ENCODE data around the gene RHBDF2.
A peak's percentile ranks its signal among the peaks of the same experiment; 100 is the strongest.

The RHBDF2 gene

DNA sequence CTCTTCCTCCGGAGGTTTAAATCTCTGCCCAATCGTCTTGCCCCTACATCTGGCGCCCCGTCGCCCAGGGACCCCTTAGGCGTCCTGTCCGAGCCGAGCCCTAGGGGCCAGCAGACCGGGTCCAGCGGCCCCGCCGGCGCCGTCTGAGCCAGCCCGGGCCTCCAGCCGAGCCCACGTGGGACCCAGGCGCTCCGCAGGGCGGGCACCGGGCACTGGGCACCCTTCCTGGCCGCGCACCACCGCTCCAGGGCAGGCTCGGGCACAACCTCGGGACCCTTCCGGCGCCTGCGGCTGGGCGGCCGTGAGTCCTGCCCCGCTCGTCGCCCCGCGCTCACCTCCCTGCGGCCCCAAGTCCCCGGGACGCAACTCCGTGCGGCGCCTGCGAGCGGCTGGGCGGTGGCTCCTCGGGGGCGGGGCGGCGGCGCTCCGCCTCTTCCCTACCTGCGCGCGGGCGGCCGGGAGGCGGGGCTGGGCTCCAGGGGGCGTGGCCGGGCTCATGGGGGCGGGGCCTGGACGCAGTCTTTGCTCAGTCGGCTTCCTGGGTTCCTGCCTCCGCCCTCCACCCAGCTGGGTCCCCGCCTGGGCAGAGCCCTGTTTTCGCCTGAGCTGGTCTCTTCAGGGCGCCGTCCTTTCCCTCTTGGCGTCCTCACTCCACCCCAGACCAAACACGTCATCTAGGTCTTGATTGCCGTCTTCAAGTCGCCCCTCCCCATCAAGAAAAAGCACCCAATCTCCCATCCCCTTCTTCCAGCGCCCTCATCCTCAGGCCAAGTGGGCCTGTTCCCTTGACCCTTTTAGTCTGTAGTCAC lies at the start of gene RHBDF2:
RHBDF2 (minus strand) TSS at position 406 of the 809 bp plus-strand sequence. CDS start 19,899 bp downstream, outside the sequence.
- DNase-seq (ENCODE audit: low spot score), result peak; percentile 91

DNA sequence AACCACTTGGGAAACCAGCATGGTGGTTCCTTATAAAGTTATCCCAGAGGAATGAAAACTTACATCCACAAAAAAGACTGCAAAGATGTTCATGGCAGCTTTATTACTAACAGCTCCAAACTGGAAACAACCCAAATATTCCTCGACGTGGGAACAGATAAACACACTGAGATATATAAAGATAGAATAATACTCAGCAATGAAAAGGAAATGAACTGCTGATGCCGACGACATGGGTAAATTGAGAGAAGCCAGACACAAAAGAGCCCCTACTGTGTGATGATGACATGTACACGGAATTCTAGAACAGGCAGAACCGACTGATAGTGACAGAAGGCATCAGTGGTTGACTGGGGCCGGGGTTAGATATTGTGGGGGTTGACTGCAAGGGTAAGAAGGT lies 48.3 kb upstream of the RHBDF2 start:
- no peak for DNase-seq (ENCODE audit: low spot score)

DNA sequence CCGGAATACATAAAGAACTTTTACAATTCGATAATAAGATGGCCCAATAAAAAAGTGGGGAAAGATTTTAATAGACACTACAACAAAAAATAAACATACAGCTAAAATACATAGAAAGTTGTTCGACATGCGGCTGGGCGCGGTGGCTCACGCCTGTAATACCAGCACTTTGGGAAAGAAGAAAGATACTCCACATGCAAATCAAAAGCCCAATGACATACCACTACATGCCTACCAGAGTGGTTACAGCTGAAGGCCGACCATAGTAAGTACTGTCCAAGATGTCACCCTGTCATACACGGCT lies 47.9 kb upstream of the RHBDF2 start:
- DNase-seq (ENCODE audit: low spot score), result no peak

DNA sequence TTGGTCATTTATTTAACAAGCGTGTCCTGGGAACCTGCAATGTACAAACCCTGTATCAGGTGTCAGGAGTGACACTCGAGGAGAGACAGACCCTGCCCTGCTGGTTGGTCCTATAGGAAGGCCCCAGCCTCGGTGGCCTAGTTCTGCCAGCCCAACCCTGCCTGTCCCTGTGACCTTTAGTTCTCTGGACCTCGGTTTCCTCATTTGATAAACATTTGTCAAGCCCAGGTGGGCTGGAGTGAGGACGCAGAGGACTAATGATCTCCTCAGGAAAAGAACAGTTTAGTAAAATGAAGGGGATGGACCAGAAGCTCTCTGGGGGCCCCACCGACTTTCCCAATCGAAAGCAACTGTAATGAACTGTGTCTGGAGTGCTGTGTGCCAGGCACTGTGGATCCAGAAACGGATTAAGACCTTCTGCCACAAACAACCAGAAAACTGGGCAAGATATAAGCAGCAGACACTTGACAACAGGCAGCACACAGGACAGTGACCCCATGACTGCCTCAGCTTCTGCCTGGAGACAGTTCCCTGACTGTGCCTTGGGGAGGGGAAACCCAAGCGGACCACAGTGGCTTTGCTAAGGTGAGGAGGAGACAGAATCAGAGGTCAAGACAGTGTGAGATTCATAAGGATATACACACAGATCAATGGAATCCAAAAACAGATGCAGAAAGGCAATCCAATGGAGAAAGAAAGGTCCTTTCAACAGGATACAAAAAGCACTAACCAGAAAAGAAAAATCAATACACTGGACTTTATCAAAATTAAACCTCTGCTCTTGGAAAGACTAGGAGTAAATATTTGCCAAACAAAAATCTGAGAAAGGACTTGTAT lies 47.4 kb upstream of the RHBDF2 start:
- DNase-seq (ENCODE audit: low spot score), result no peak

DNA sequence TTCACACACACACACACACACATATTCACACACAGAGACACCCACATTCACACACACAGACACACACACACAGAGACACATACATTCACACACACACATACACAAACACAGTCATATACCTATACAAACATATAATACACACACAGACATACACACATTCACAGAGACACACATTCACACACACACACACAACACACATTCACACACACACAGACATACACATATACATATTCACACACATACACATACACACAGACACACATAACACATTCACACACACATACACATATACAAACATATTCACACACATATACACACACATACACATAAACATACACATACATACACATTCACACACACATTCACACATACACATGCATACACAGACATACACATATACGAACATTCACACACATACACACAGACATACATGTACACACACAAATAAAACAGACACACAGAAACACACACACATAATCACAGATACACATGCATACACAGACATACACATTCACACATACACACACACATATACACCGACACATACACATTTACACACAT lies 46.5 kb upstream of the RHBDF2 start:
- DNase-seq (ENCODE audit: low spot score), result no peak

DNA sequence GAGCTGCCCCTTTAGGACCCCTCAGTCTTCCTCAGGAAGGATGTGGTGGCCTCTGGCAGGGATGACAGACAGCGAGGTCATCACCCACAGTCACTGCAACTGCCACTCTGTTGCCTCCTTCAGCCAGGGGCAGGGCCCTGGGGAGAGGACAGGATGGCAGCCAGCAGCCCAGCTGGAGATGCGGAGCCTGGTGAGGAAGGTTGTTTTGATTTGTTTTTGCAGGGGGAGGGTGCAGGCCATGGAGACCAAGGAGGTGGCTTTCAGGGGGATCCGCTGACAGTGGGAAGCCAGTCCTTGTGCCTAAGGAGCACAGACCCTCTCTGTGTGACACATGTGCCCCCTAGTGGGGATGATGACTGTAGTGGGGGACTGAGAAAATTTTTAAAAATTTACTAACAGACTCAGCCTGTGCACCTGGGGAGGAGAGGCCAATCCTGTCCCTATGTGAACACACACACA lies 46.0 kb upstream of the RHBDF2 start:
- DNase-seq (ENCODE audit: low spot score), result peak; percentile 67

DNA sequence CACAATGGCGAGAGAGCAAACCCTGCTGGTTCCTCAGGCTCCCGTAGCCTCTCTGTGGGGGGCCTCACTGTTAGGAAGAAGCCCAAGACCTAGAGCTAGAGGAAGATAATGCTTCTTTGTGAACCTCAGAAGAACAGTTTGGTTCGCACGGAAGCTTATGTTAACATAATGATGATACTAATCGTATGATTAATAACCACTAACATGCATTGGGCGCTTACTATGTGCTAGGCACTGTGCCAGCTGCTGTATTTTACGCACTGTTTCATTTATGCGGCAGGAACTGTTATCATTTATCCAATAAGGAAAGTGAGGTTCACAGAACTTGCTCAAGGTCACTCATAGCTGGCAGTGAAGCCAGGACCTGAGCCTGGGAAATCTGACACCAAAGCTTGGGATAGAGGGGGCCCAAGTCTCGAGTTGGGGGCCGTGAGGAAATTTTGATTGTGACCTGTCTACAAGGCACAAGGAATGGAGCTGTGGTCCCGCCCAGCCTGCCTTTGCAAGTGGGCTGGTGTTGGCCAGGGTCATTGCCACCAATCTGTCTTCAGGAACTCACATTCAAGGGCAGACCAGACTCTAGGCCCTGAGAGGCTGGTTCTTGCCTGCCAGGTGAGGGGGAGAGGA lies 45.4 kb upstream of the RHBDF2 start:
- DNase-seq (ENCODE audit: low spot score), result no peak

DNA sequence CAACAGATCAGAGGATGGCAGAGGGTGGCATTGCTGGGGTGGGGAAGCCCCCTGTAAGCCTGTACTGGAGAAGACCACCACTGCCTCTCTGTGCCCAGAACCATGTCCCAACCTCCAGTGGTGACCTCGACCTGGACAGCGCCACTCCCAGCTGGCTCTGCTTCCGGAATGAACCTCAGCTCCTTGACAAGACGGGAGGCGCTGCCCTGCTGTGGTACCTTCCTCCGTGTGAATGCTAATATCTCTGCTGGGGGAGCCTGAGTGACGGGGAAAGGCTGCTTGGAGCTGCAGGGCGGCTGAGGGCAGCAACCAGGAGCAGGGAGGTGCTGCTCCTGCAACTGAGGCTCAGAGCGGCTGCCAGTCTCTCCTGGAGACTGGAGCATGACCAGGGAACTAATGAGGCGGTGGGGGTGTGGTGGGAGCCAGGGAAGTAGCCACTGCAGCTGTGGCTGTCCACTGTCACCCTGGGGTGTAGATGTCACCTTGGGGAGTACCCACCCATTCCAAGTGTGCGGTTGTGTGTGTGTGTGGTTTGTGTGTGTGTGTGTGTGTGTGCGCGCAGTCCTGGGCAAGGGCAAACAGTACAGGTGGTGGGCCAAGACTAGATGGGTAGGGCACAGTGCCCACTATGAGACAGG lies 44.8 kb upstream of the RHBDF2 start:
- no peak for DNase-seq (ENCODE audit: low spot score)

DNA sequence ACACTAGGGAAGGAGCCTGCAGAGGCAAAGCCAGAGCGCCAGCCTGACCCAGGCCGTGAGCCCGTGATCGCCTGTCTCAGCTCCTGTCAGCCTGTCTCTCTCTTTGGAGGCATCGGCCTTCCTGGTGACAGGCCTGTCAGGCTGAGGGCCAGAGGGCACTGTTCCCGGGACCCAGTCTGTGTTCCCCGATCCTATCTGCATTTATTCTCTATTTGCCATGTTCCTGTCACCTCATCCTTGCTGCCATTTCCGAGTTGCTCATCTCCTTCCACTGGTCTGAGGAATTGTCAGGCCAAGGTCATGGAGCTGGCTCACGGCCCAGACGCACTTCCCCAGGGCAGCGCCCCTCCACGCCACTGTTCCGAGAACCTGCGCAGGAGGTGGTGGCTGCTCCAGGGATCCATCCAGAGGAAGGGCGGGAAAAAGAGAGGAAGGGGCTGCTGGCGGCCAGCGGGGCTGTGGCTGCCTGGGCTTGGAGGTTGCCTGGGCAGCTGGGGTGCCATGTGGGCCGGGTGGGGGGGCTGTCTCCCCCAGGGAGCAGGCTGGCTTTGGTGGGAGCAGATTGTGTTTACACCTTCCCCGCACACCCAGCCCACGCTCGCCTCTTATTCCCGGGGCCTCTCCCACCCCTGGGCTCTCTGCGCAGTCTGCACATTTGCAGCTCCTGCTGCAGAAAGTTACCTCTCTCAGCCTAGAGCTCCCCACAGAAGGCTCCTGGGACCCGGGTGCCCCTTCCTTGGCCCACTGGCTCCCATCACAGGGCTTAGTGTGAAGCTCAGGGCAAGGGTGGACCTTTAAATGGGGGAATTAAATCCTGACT lies 43.5 kb upstream of the RHBDF2 start:
- DNase-seq (ENCODE audit: low spot score), result no peak

DNA sequence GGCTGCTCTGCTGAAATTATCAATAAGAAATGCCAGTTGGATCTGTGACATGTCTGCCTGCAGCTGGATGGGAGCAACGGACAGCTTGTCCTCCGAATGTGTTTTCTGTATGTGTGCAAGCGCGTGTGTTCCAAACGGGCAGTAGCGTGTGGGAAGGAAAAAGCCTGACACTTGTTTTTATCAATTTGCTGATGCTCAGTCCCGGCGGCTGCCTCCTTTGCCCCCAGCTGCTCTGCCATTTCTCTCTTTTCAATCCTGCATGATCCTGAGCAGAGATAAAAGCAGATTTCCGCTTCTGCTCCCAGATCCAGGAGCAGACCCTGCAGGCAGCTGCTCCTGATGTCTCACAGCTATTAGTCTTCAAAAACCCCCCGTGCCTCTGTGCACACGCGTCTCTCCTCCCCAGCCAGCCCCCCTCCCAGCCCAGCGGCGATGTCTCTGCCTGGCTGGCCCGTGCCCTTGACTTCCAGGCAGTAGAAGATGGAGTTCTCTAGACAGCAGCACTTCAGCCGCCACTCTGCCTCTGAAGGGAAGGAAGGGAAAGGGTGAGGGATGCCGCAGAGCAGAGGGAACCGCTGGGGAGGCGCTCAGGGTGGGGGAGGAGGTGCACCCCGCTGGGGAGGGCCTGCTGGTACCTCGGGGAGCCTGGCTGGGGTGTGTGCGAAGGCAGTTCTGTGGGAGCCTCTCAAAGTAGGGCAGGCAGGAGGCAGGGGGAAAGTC lies 42.8 kb upstream of the RHBDF2 start:
- no peak for DNase-seq (ENCODE audit: low spot score)

DNA sequence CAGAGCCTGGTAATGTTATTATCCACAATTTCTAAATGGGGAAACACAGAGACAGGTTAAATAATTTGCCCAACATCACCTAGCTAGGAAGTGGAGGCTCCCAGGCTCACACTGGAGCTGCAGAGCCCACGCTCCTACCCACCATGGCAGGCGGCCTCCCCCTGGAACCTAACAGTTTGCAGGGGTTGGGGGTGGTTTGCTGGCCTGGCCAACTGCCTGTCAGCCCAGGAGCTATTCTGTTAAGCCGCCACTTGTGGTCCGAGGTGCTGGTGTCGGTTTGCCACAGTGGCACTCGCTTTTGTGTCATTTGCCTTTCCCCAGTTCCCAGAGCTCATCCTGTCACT lies 42.2 kb upstream of the RHBDF2 start:
- DNase-seq (ENCODE audit: low spot score), result no peak

DNA sequence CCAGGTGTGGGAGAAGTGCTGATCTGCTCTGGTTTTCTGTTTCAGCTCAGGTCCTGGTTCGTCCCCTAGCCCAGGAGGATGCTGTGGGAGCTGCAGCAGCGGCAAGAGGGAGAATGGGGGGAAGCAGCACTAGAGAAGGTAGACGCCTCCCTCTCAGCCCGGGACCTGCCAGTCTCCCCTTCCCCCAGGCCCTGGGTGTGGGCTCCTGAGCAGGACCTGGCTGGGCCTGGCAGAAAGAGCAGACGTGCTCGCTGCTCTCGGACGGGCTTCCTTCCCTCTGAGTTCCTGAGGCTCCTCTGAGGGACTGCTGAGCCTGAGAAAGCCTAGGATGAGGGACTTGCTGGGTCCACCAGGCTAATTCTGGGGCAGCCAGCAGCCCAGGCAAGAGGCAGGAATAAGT lies 41.8 kb upstream of the RHBDF2 start:
- no peak for DNase-seq (ENCODE audit: low spot score)

DNA sequence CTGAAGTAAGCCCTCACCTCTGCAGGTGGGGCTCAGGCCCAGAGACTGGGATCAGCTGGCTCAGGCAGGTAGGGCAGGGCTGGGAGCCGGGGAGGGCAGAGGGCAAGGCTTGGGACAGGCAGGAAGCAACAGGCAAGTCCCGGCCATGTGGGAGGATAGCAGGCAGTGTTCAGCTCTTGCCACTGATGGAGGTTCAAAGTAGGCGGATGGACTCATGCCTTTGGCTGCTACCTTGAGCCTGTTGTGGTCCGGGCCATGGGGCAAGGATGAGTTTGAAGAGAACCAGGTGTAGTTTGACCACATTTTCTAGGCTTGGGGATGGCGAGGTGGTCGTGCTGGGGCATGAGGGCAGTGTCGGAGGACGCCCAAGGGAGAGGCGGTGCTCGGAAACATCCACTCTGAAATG lies 41.3 kb upstream of the RHBDF2 start:
- DNase-seq (ENCODE audit: low spot score), result no peak

DNA sequence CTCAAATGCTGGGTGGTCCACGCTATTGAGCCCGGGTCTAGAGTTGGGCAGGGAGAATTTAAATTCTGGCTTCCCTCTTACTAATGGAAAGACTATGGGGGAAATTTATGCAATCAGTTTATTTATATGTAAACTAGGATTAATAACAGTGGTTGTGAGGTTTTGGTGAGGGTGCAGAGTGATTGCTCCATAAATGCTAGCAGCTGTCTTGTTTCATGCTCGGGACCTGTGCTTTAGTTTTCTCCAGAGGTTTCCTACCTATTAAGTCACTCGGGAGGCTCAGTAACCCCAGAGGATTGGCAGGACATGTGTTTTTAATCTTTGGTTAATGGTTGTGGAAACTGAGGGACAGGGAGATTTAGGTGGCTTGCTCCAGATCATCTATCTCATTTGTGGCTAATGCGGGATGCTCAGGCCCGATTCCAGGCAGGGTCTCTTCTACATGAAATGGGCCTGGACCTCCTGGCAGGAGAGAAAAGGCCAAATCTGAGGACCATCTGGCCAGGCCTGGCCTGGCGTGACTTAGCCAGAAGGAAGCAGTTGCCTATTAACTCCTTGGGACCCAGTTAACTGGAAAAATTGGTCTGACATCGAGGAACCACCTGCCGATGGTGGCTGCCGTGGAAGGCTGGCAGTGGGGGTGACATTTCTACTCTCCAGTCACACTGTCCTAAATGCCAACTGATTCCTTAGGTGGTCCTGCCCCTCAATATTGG lies 40.7 kb upstream of the RHBDF2 start:
- DNase-seq (ENCODE audit: low spot score), result no peak

DNA sequence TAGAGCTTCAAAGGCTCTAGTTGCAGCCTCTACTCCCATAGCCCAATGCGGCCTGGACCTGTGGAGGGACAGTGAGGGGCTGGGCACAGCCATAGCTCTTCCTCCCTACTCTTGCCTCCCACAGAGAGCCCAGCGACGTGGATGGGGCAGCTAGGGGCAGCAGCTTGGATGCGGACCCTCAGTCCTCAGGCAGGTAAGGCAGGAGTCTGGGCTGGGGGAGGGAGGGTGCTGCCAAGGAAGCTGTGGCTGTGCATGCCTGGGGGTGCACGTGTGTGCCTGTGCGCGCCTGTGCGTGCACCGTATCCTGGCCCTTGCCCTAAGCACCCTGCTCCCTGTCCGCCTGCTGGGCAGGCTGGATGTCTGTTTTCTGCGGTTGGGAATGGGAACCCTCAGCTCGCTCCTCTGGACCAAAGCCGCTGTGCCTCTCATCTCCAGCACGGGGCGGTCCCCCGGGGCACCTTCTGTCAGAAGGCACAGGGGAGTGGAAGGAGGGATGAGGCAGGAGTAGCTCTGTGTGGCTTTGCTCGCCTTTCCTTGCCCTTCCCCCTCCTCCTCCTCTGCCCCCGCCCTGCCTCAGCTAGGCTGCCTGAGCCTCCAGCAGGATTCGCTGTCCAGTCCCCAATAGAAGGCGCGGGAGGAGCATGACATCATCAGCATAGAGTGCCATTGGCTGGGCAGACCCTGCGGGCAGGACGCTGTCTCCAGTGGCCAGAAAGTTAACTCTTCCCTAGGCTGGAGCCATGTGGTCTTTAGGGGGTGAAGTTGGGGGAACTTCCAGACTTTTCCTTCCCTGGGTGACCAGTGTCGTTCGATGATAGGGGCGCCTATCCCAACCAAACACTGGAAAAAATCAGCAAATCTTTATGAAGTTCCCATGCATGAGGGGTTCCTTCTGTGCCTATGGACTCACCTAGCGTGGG lies 39.4 kb upstream of the RHBDF2 start:
- DNase-seq (ENCODE audit: low spot score), result peak; percentile 99

DNA sequence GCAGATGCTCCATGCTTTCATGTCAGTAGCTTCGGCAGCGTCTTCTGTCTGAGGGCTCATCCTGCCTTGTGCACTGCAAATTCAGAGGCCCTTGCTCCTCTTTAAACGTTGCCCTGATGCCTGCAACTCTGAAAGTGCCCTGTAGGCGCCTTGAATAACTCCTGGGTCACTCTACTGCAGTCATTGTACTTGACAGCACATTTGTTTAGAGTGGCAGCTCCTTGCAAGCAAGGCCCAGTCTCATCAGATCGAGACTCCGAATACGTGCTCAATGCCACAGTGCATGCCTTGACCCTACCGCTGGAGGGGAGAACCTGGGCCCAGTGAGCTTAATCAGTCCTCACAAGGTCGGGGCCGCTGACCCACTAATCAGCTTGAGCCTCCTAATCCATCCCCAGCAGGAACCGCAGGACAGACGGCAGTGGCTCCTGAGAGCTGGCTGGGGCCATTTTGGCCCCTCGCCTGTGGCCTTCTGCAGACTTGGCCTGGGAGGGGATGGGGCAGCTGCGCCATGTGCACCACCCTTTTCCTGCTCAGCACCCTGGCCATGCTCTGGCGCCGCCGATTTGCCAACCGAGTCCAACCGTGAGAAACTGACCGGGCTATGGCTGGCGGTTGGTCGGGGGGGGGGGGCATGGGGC lies 38.5 kb upstream of the RHBDF2 start, which contains the start of gene PRCD:
PRCD (plus strand) TSS at position 414 of the 641 bp plus-strand sequence; CDS start at position 512, 98 bp downstream.
- DNase-seq (ENCODE audit: low spot score), result no peak

DNA sequence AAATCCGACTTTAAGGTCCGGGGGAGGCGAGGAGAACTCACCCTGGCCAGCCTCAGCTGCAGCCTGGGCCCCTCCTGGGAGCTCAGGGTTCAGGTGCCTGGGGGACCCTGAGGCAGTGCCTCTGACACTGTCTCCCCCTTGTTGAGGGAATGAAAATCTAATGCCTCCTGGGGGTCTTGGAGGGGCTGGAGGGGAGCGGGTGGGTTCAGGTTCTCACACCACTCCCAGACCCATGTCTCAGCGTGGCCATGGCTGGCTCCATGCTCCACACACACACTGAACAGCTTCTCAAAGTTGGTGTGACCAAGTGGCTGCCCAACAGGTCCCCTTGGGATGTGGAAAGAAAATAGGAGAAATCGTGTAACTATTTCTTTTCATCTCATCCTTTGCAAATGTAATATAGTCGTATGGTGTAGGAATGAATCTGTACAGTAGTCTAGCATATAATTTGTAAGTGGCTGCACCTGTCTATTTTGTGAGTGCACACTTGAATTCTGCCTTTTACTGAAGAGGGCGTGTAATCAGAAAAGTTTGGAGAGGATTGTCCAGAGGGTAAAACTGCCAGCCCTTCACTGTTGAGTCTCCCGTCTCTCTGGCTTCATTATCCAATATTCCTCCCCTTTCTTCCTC lies 37.8 kb upstream of the RHBDF2 start:
- no peak for DNase-seq (ENCODE audit: low spot score)
